ENCODE measurements around the gene CFAP251.

DNA sequence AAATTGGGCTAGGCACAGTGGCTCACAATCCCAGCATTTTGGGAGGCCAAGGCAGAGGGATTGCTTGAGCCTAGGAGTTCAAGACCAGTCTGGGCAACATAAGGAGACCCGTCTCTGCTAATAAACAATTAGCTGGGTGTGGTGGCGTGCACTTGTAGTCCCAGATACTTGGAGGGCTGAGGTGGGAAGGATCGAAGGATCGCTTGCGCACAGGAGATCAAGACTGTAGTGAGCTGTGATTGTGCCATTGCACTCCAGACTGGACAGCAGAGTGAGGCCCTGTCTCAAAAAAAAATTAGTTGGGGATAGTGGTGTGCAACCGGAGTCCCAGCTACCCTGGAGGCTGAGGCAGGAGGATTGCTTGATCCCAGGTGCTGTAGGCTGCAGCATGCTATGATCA is 64.6 kb downstream of the CFAP251 start:
- TF ChIP-seq, protein P1, sequence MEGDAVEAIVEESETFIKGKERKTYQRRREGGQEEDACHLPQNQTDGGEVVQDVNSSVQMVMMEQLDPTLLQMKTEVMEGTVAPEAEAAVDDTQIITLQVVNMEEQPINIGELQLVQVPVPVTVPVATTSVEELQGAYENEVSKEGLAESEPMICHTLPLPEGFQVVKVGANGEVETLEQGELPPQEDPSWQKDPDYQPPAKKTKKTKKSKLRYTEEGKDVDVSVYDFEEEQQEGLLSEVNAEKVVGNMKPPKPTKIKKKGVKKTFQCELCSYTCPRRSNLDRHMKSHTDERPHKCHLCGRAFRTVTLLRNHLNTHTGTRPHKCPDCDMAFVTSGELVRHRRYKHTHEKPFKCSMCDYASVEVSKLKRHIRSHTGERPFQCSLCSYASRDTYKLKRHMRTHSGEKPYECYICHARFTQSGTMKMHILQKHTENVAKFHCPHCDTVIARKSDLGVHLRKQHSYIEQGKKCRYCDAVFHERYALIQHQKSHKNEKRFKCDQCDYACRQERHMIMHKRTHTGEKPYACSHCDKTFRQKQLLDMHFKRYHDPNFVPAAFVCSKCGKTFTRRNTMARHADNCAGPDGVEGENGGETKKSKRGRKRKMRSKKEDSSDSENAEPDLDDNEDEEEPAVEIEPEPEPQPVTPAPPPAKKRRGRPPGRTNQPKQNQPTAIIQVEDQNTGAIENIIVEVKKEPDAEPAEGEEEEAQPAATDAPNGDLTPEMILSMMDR (tag by site-specific recombination; IDR thresholded peaks at IDR 0.05) = no peak
- TF ChIP-seq, protein P2, sequence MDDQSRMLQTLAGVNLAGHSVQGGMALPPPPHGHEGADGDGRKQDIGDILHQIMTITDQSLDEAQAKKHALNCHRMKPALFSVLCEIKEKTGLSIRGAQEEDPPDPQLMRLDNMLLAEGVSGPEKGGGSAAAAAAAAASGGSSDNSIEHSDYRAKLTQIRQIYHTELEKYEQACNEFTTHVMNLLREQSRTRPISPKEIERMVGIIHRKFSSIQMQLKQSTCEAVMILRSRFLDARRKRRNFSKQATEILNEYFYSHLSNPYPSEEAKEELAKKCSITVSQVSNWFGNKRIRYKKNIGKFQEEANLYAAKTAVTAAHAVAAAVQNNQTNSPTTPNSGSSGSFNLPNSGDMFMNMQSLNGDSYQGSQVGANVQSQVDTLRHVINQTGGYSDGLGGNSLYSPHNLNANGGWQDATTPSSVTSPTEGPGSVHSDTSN (CRISPR knock-in tag; IDR thresholded peaks at IDR 0.05) = no peak
- TF ChIP-seq MYNN (tag by site-specific recombination; IDR thresholded peaks at IDR 0.05; ENCODE audit: borderline replicate concordance) (no peak), ZNF404 (tag by site-specific recombination; IDR thresholded peaks at IDR 0.05) (no peak), ZBTB1 (tag by site-specific recombination; IDR thresholded peaks at IDR 0.05) (no peak)
